SK-N-SH treated with all-trans-retinoic acid at 6 μM for 48 hours (cell line): ENCODE measurements around the gene KCNE3.

ENCODE experiments used
- ATAC-seq: fragments of 200-7000 bp; cut with Tn5 transposase; 3 replicates; pipeline ENCODE4 v1.9.1; 2020; ENCODE audit warnings: mild to moderate bottlenecking, moderate library complexity
- ARNTL ChIP-seq: fragments of 450-650 bp; formaldehyde crosslinking; IDR thresholded peaks from 2 replicates; pipeline ENCODE4 v1.5.0; 2020; ENCODE audit warnings: low read depth, mild to moderate bottlenecking, moderate library complexity, borderline replicate concordance
- BACH2 ChIP-seq: fragments of 250-450 bp; sonication (Bioruptor Pico); IDR thresholded peaks from 2 replicates; pipeline ENCODE4 v1.9.0; 2021; ENCODE audit warnings: mild to moderate bottlenecking, borderline replicate concordance
- CREB5 ChIP-seq: fragments of 250-450 bp; sonication (Bioruptor Pico); IDR thresholded peaks from 2 replicates; pipeline ENCODE4 v1.5.1; 2020; ENCODE audit warnings: low read depth, mild to moderate bottlenecking, moderate library complexity
- CSRNP3 ChIP-seq: fragments of 250-450 bp; sonication (Bioruptor Pico); IDR thresholded peaks from 2 replicates; pipeline ENCODE4 v1.5.1; 2021; ENCODE audit warnings: mild to moderate bottlenecking, moderate library complexity
- ISL1 ChIP-seq: fragments of 250-450 bp; sonication (Bioruptor Pico); IDR thresholded peaks from 2 replicates; pipeline ENCODE4 v2.1.2; 2022; ENCODE audit warnings: mild to moderate bottlenecking, moderate library complexity
- OSR1 ChIP-seq: fragments of 250-450 bp; sonication (Bioruptor Pico); IDR thresholded peaks from 2 replicates; pipeline ENCODE4 v1.8.0; 2022; ENCODE audit warnings: moderate library complexity, mild to moderate bottlenecking, inconsistent platforms
- PATZ1 ChIP-seq: fragments of 250-450 bp; sonication (Bioruptor Pico); IDR thresholded peaks from 2 replicates; pipeline ENCODE4 v1.8.0; 2020; ENCODE audit warnings: mild to moderate bottlenecking, moderate library complexity, borderline replicate concordance
- POU6F1 ChIP-seq: fragments of 250-450 bp; sonication (Bioruptor Pico); IDR thresholded peaks from 2 replicates; pipeline ENCODE4 v1.8.0; 2021; ENCODE audit warnings: low read depth, mild to moderate bottlenecking, moderate library complexity, borderline replicate concordance
- PPARA ChIP-seq: fragments of 250-450 bp; sonication (Bioruptor Pico); IDR thresholded peaks from 2 replicates; pipeline ENCODE4 v1.5.0; 2020; ENCODE audit warnings: mild to moderate bottlenecking, borderline replicate concordance
- RARB ChIP-seq: fragments of 250-450 bp; sonication (Bioruptor Pico); IDR thresholded peaks from 2 replicates; pipeline ENCODE4 v1.8.0; 2021; ENCODE audit warnings: mild to moderate bottlenecking, moderate library complexity
- SNAI2 ChIP-seq: fragments of 250-450 bp; sonication (Bioruptor Pico); IDR thresholded peaks from 2 replicates; pipeline ENCODE4 v1.5.0; 2020; ENCODE audit warnings: mild to moderate bottlenecking, moderate library complexity
- TCF4 ChIP-seq: fragments of 250-450 bp; sonication (Bioruptor Pico); IDR thresholded peaks from 2 replicates; pipeline ENCODE4 v1.8.0; 2021; ENCODE audit warnings: mild to moderate bottlenecking, moderate library complexity, borderline replicate concordance
- ZC3H10 ChIP-seq: fragments of 250-450 bp; sonication (Bioruptor Pico); IDR thresholded peaks from 2 replicates; pipeline ENCODE4 v1.5.1; 2021; ENCODE audit warnings: mild to moderate bottlenecking, moderate library complexity
- ZFP3 ChIP-seq: fragments of 250-450 bp; sonication (Bioruptor Pico); IDR thresholded peaks from 2 replicates; pipeline ENCODE4 v1.5.0; 2020; ENCODE audit warnings: mild to moderate bottlenecking, moderate library complexity
- ZFP30 ChIP-seq: fragments of 450-650 bp; formaldehyde crosslinking; IDR thresholded peaks from 2 replicates; pipeline ENCODE4 v1.5.0; 2022; ENCODE audit warnings: mild to moderate bottlenecking, moderate library complexity
- ZNF565 ChIP-seq: fragments of 450-650 bp; formaldehyde crosslinking; conservative IDR thresholded peaks from 2 replicates; pipeline ENCODE4 v1.5.0; 2020; ENCODE audit warnings: low read depth, mild to moderate bottlenecking, moderate library complexity
- ZNF70 ChIP-seq: fragments of 450-650 bp; formaldehyde crosslinking; IDR thresholded peaks from 2 replicates; pipeline ENCODE4 v1.5.0; 2020; ENCODE audit warnings: mild to moderate bottlenecking, moderate library complexity
- ZNF8 ChIP-seq: fragments of 450-650 bp; formaldehyde crosslinking; IDR thresholded peaks from 2 replicates; pipeline ENCODE4 v1.5.0; 2020; ENCODE audit warnings: mild to moderate bottlenecking, moderate library complexity

The KCNE3 gene

GRCh38 chr11:74443071-74443864, 24.1 kb downstream of the KCNE3 start:
- TF ChIP-seq POU6F1 (no peak), ZFP3 (CRISPR knock-in tag) (no peak), CSRNP3 (CRISPR knock-in tag) (no peak), RARB (no peak), TCF4 (CRISPR knock-in tag) (no peak), ISL1 (CRISPR knock-in tag) (no peak), ARNTL (CRISPR knock-in tag) (no peak), PPARA (CRISPR knock-in tag) (no peak)
- ATAC-seq = peak; percentile 80

- no peak for TF ChIP-seq PATZ1 (CRISPR knock-in tag)
- no peak for TF ChIP-seq ARNTL (CRISPR knock-in tag)
- no peak for TF ChIP-seq TCF4 (CRISPR knock-in tag)
- TF ChIP-seq ZFP3 (CRISPR knock-in tag) = no peak
- no peak for TF ChIP-seq POU6F1
- no peak for TF ChIP-seq SNAI2
- no peak for TF ChIP-seq ZNF8 (CRISPR knock-in tag)
- no peak for TF ChIP-seq ZNF565 (CRISPR knock-in tag)
- no peak for TF ChIP-seq ZFP30 (CRISPR knock-in tag)
- TF ChIP-seq OSR1 (CRISPR knock-in tag) = no peak
- TF ChIP-seq CREB5 (CRISPR knock-in tag) = no peak
- no peak for TF ChIP-seq ZC3H10 (CRISPR knock-in tag)
- no peak for TF ChIP-seq ISL1 (CRISPR knock-in tag)
- TF ChIP-seq CSRNP3 (CRISPR knock-in tag) = no peak
- TF ChIP-seq RARB = no peak
- TF ChIP-seq, all 23 proteins: peak for 0
Observed at GRCh38 chr11:74442636-74443035, 24.7 kb downstream of the KCNE3 start.

GRCh38 chr11:74438681-74439080, 28.7 kb downstream of the KCNE3 start:
- ATAC-seq = no peak
- TF ChIP-seq ZNF70 (CRISPR knock-in tag) = no peak
- TF ChIP-seq ZFP3 (CRISPR knock-in tag) = no peak
- no peak for TF ChIP-seq POU6F1
- no peak for TF ChIP-seq ZNF8 (CRISPR knock-in tag)
- no peak for TF ChIP-seq ZNF565 (CRISPR knock-in tag)
- TF ChIP-seq BACH2 (CRISPR knock-in tag) = no peak
- TF ChIP-seq PPARA (CRISPR knock-in tag) = no peak
- TF ChIP-seq TCF4 (CRISPR knock-in tag) = no peak
- TF ChIP-seq PATZ1 (CRISPR knock-in tag) = no peak
- TF ChIP-seq RARB = no peak
- TF ChIP-seq ARNTL (CRISPR knock-in tag) = no peak

More at GRCh38 chr11:74442636-74443035, 24.7 kb downstream of the KCNE3 start:
- no peak; the same call in 2 of the 3 replicates for ATAC-seq
